HCT116 (cell line): Measurements from ENCODE around the gene NGRN. TPM values are rescaled to one million over a fixed set of nuclear protein-coding genes. Genes with fewer than 3 reads are reported as not detected.

Experiments
- ATAC-seq: fragments of 200-7000 bp; cut with Tn5 transposase; 2 replicates; pipeline ENCODE4 v1.9.1; 2020; ENCODE audit warnings: mild to moderate bottlenecking, moderate library complexity
- BruUV-seq: library from RNA; stranded (reverse); fragments of 400-500 nt; replicated peaks from 2 replicates; lab custom pipeline; 2021; lab: Mats Ljungman, UMichigan
- CTCF ChIA-PET: fragments of 300-600 bp; sonication (Branson Sonifier 250); formaldehyde crosslinking; loops from one replicate; lab custom pipeline; 2021; ENCODE audit warnings: antibody characterized with exemption; lab: Charles Lee
- POLR2A ChIA-PET: fragments of 300-600, 350-600 bp; sonication (Branson Sonifier 250); formaldehyde crosslinking; loops from one replicate; lab custom pipeline; 2021; ENCODE audit warnings: antibody characterized with exemption; lab: Charles Lee
- RAD21 ChIA-PET, 2 experiments: fragments of 300-600 bp; sonication (Branson Sonifier 250); formaldehyde crosslinking; loops; one replicate each; lab custom pipeline; 2023; ENCODE audit warnings: low total read pairs in 2 of 2; ENCODE audit not compliant: uncharacterized antibody in 2 of 2, unreplicated experiment in 2 of 2, low non-redundant PET in 1 of 2; lab: Charles Lee
- DNase-seq: peaks from one replicate; pipeline ENCODE4 v3.0.0-alpha.2; 2010; ENCODE audit warnings: low read depth, low spot score
- H2AFZ ChIP-seq: fragments of 200-600 bp; shearing (Covaris generic), sonication (generic); 2 replicates; pipeline ENCODE4 v1.6.1; 2017; ENCODE audit warnings: low read depth, mixed run types, mixed read lengths, antibody characterized with exemption, low read length; ENCODE audit not compliant: poor library complexity, severe bottlenecking
- H3K27ac ChIP-seq: 2 replicates; pipeline ENCODE4 v1.5.1; 2012; ENCODE audit warnings: low read depth, low read length
- H3K27me3 ChIP-seq: fragments of 200-600 bp; sonication (generic); 2 replicates; pipeline ENCODE4 v1.6.1; 2016; ENCODE audit warnings: mixed run types, low read length, mixed read lengths; ENCODE audit not compliant: insufficient read depth
- H3K36me3 ChIP-seq, 2 experiments: fragments of 200-500 bp in 1 of 2; fragments of 200-600 bp in 1 of 2; sonication (Bioruptor generic) in 1 of 2; sonication (generic) in 1 of 2; 2 replicates each; pipeline versions ENCODE4 v1.5.1 to v1.6.1; 2014 to 2016; ENCODE audit warnings: low read length in 2 of 2, inconsistent platforms in 1 of 2, mixed read lengths in 1 of 2, mixed run types in 1 of 2; ENCODE audit not compliant: insufficient read depth in 2 of 2, control insufficient read depth in 1 of 2
- H3K4me1 ChIP-seq, 2 experiments: fragments of 200-600 bp in 1 of 2; sonication (generic) in 1 of 2; 2 replicates each; pipeline versions ENCODE4 v1.5.1 to v1.6.1; 2012 to 2017; ENCODE audit warnings: low read length in 2 of 2, inconsistent platforms in 1 of 2, mild to moderate bottlenecking in 1 of 2, mixed read lengths in 1 of 2, mixed run types in 1 of 2, moderate library complexity in 1 of 2; ENCODE audit not compliant: insufficient read depth in 2 of 2, control insufficient read depth in 1 of 2
- H3K4me2 ChIP-seq: fragments of 200-600 bp; sonication (generic); 2 replicates; pipeline ENCODE4 v1.6.1; 2017; ENCODE audit warnings: mixed run types, low read length, mixed read lengths
- H3K4me3 ChIP-seq, 2 experiments: fragments of 200-600 bp in 1 of 2; sonication (generic) in 1 of 2; replicated peaks in 1 of 2; 2 replicates each; pipeline ENCODE4 v1.5.1; 2011 to 2016; ENCODE audit warnings: low read length in 2 of 2, control low read depth in 1 of 2, low read depth in 1 of 2, mild to moderate bottlenecking in 1 of 2, mixed read lengths in 1 of 2, mixed run types in 1 of 2
- H3K79me2 ChIP-seq: fragments of 200-600 bp; sonication (generic); 2 replicates; pipeline ENCODE4 v1.6.1; 2017; ENCODE audit warnings: mild to moderate bottlenecking, mixed run types, low read length, moderate library complexity, mixed read lengths; ENCODE audit not compliant: insufficient read depth
- H3K9ac ChIP-seq: fragments of 200-600 bp; sonication (generic); 2 replicates; pipeline ENCODE4 v1.6.1; 2016; ENCODE audit warnings: low read length, mixed read lengths
- H3K9me2 ChIP-seq: fragments of 200-600 bp; sonication (generic), shearing (Covaris generic); 2 replicates; pipeline ENCODE4 v1.6.1; 2017; ENCODE audit warnings: mixed run types, mild to moderate bottlenecking, moderate library complexity; ENCODE audit not compliant: insufficient read depth
- H3K9me3 ChIP-seq, 2 experiments: fragments of 200-500 bp in 1 of 2; fragments of 200-600 bp in 1 of 2; sonication (Bioruptor generic) in 1 of 2; sonication (generic) in 1 of 2; 2 replicates each; pipeline ENCODE4 v1.6.1; 2014 to 2017; ENCODE audit warnings: low read length in 2 of 2, mixed read lengths in 2 of 2, inconsistent platforms in 1 of 2, low read depth in 1 of 2, mild to moderate bottlenecking in 1 of 2, mixed run types in 1 of 2, moderate library complexity in 1 of 2; ENCODE audit not compliant: control insufficient read depth in 1 of 2, insufficient read depth in 1 of 2
- H4K20me1 ChIP-seq: fragments of 200-600 bp; sonication (generic), shearing (Covaris generic); 2 replicates; pipeline ENCODE4 v1.6.1; 2017; ENCODE audit warnings: mixed run types, mild to moderate bottlenecking, moderate library complexity; ENCODE audit not compliant: insufficient read depth
- CEBPB ChIP-seq: IDR thresholded peaks from 2 replicates; pipeline ENCODE4 v1.6.1; 2012; ENCODE audit warnings: low read depth
- EGR1 ChIP-seq: IDR thresholded peaks from 2 replicates; pipeline ENCODE4 v1.6.1; 2012; ENCODE audit warnings: low read depth
- EZH2 ChIP-seq: fragments of 200-600 bp; sonication (generic); IDR thresholded peaks from 2 replicates; pipeline ENCODE4 v1.6.1; 2017; ENCODE audit warnings: antibody characterized with exemption, mixed run types
- SP1 ChIP-seq: IDR thresholded peaks from 2 replicates; pipeline ENCODE4 v1.6.1; 2012; ENCODE audit warnings: low read depth
- YY1 ChIP-seq: IDR thresholded peaks from 2 replicates; pipeline ENCODE4 v1.6.1; 2011; ENCODE audit warnings: low read length, low read depth, moderate library complexity, mild to moderate bottlenecking; ENCODE audit not compliant: insufficient replicate concordance; ENCODE audit errors: extremely low read depth
- ZBTB33 ChIP-seq: IDR thresholded peaks from 2 replicates; pipeline ENCODE4 v1.6.1; 2011; ENCODE audit warnings: mild to moderate bottlenecking, low read length, moderate library complexity; ENCODE audit not compliant: insufficient replicate concordance; ENCODE audit errors: extremely low read depth
- ZNF274 ChIP-seq: fragments of 200-500 bp; sonication (Bioruptor generic); IDR thresholded peaks from 2 replicates; pipeline ENCODE4 v1.6.1; 2014; ENCODE audit warnings: mild to moderate bottlenecking, low read depth, low read length, inconsistent platforms
- intact Hi-C: fragments of 100-400 bp; cut with micrococcal nuclease; formaldehyde crosslinking; loops from 2 replicates; pipeline ENCODE4 v1.10.0; 2022
- total RNA-seq: library from RNA; stranded (reverse); gene quantifications from one replicate; pipeline ENCODE4 v1.2.1, GENCODE V29; 2021; ENCODE audit not compliant: unreplicated experiment
- TF ChIP-seq, protein P1 (sequence below): IDR thresholded peaks from 2 replicates; pipeline ENCODE4 v1.6.1; 2012
- TF ChIP-seq, protein P2 (sequence below): IDR thresholded peaks from 2 replicates; pipeline ENCODE4 v1.6.1; 2012; ENCODE audit warnings: low read depth

Gene NGRN
- total RNA-seq, 1 experiment from 2014 or later = 72.7 TPM

- H3K36me3 ChIP-seq = no peaks in the 10 kb centered on the region
- no peaks in the 10 kb centered on the region for H3K9me2 ChIP-seq
- H4K20me1 ChIP-seq = no peaks in the 10 kb centered on the region
- TF ChIP-seq, protein P1, sequence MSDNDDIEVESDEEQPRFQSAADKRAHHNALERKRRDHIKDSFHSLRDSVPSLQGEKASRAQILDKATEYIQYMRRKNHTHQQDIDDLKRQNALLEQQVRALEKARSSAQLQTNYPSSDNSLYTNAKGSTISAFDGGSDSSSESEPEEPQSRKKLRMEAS = no peak
- no peak for TF ChIP-seq EGR1
- TF ChIP-seq, protein P2, sequence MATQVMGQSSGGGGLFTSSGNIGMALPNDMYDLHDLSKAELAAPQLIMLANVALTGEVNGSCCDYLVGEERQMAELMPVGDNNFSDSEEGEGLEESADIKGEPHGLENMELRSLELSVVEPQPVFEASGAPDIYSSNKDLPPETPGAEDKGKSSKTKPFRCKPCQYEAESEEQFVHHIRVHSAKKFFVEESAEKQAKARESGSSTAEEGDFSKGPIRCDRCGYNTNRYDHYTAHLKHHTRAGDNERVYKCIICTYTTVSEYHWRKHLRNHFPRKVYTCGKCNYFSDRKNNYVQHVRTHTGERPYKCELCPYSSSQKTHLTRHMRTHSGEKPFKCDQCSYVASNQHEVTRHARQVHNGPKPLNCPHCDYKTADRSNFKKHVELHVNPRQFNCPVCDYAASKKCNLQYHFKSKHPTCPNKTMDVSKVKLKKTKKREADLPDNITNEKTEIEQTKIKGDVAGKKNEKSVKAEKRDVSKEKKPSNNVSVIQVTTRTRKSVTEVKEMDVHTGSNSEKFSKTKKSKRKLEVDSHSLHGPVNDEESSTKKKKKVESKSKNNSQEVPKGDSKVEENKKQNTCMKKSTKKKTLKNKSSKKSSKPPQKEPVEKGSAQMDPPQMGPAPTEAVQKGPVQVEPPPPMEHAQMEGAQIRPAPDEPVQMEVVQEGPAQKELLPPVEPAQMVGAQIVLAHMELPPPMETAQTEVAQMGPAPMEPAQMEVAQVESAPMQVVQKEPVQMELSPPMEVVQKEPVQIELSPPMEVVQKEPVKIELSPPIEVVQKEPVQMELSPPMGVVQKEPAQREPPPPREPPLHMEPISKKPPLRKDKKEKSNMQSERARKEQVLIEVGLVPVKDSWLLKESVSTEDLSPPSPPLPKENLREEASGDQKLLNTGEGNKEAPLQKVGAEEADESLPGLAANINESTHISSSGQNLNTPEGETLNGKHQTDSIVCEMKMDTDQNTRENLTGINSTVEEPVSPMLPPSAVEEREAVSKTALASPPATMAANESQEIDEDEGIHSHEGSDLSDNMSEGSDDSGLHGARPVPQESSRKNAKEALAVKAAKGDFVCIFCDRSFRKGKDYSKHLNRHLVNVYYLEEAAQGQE = no peak
- TF ChIP-seq YY1 = no peak
- no peak for TF ChIP-seq ZNF274
- intact Hi-C loops = no loop called here
- DNase-seq (no peak), ATAC-seq (no peak)
- POLR2A ChIA-PET = no interaction called here
- H3K4me3 ChIP-seq = no peak overlapping the region
- H3K79me2 ChIP-seq = no peaks in the 10 kb centered on the region
- no peak overlapping the region for H3K4me2 ChIP-seq
- H3K9ac ChIP-seq = no peak overlapping the region
- BruUV-seq = no TSS peak
- H3K9me3 ChIP-seq = no peaks in the 10 kb centered on the region
- no peak overlapping the region for H2AFZ ChIP-seq
- no peaks in the 10 kb centered on the region for H3K27me3 ChIP-seq
- no peak overlapping the region for H3K27ac ChIP-seq
- RAD21 ChIA-PET = no interaction called here
- CTCF ChIA-PET = no interaction called here
- H3K4me1 ChIP-seq = peaks cover 3 to 15% of the 10 kb centered on the region in 2 experiments; a peak in 3 of 4 replicates
Observed at GRCh38 chr15:90257776-90258175, 7.7 kb upstream of the NGRN start.

DNA sequence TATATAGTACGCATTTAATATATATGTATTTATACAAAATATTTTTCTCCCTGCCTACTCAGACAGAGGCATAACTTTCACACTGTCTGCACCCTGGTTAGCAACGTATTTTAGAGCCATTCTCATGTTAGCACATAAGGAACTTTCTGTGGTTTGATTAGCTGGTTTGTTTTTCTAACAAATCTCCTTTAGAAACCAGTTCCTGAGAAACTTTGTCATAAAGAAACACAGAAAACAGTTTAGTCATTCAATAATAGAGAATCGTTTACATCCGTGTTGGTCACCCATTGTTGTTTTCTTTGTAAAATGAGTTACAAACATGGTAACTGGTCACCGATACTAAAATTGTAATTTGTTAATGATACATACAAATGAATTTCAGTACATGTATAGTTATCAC, 5.9 kb upstream of the NGRN start:
- 0 out of 2 replicates have a peak, but pooled peaks cover 4% of the 10 kb centered on the region for H3K79me2 ChIP-seq
- peaks cover 7 to 25% of the 10 kb centered on the region in 2 experiments; a peak in 3 of 4 replicates for H3K4me1 ChIP-seq
- intact Hi-C loops = no loop called here
- no peak overlapping the region for H3K4me2 ChIP-seq
- POLR2A ChIA-PET = no interaction called here
- no peaks in the 10 kb centered on the region for H4K20me1 ChIP-seq
- H3K9ac ChIP-seq = no peak overlapping the region
- H2AFZ ChIP-seq = no peak overlapping the region
- no peaks in the 10 kb centered on the region for H3K36me3 ChIP-seq
- ATAC-seq (no peak), DNase-seq (no peak)
- no peak overlapping the region for H3K27ac ChIP-seq
- no peak overlapping the region for H3K4me3 ChIP-seq
- H3K9me2 ChIP-seq = no peaks in the 10 kb centered on the region
- H3K27me3 ChIP-seq = no peaks in the 10 kb centered on the region
- no peaks in the 10 kb centered on the region for H3K9me3 ChIP-seq
- BruUV-seq = no TSS peak
- CTCF ChIA-PET = no interaction called here
- RAD21 ChIA-PET = no interaction called here
- TF ChIP-seq ZBTB33 (no peak), EZH2 (no peak), CEBPB (no peak), SP1 (no peak)
- TF ChIP-seq, protein P1 = no peak
- TF ChIP-seq, protein P2 = no peak
